ENCODE results near the gene DDOST.

DNA sequence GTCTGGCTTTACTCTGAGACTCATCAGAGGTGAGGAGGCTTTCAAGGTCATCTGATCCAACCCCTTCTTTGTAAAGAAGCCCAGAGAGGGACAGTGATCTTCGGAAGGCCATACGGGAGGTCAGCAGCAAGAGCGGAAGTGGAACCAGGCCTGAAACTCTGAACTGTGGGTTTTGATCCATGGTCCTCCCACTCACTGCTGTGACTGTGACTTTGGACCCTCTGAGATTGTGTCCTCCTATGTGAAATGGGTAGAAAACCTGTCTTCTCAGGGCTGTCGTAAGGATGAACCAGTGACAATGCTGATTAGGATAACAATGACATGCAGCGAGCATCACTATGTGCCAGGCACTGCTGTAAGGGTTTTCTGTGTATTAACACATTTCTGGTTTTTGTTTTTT is 9.8 kb upstream of the DDOST start:
- TF ChIP-seq, protein P1, sequence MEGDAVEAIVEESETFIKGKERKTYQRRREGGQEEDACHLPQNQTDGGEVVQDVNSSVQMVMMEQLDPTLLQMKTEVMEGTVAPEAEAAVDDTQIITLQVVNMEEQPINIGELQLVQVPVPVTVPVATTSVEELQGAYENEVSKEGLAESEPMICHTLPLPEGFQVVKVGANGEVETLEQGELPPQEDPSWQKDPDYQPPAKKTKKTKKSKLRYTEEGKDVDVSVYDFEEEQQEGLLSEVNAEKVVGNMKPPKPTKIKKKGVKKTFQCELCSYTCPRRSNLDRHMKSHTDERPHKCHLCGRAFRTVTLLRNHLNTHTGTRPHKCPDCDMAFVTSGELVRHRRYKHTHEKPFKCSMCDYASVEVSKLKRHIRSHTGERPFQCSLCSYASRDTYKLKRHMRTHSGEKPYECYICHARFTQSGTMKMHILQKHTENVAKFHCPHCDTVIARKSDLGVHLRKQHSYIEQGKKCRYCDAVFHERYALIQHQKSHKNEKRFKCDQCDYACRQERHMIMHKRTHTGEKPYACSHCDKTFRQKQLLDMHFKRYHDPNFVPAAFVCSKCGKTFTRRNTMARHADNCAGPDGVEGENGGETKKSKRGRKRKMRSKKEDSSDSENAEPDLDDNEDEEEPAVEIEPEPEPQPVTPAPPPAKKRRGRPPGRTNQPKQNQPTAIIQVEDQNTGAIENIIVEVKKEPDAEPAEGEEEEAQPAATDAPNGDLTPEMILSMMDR (IDR thresholded peaks at IDR 0.05; ENCODE audit: insufficient read depth, low read length, poor library complexity, severe bottlenecking), result no peak
- TF ChIP-seq EZH2phosphoT487 (conservative IDR thresholded peaks at IDR 0.05; ENCODE audit: low read length), result no peak

Measured in SU-DHL-6 (cell line).